Measurements from ENCODE around the gene PCGF3. TPM values are rescaled to one million over a fixed set of nuclear protein-coding genes. Genes with fewer than 3 reads are reported as not detected.

The PCGF3 gene
- total RNA-seq, 1 experiment from 2014 or later: 31.5 TPM

DNA sequence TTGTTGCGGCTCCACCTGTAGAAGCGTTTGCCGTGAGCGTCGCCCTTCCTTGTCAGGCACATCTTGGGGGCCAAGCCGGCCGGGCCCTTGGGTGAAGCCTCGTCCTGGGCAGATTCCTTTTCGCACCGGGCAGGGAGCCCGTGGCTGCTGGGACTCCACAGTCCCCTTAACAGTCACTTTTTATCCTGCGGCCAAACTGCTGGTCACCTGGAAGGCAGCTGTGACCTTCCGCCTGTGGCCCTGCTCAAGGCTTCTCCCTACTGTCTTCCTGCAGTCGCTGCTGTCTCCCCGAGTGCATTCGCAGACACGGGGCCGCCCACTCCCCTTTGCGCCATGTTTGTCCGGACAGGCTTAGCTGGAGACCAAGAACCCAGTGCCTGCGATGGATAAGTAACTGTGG, 55.0 kb downstream of the PCGF3 start:
- Histone ChIP-seq H3K27ac (ENCODE audit: low read length) (no peak overlapping the region), H3K36me3 (ENCODE audit: low read depth, low read length) (no peaks in the 10 kb centered on the region), H3K4me2 (ENCODE audit: low read length) (no peak overlapping the region), H2AFZ (ENCODE audit: low read length) (no peak overlapping the region), H3K27me3 (ENCODE audit: low read length) (no peaks in the 10 kb centered on the region), H3F3A (ENCODE audit: low read length, unreplicated experiment) (no peaks in the 10 kb centered on the region), H3K9me3 (ENCODE audit: low read length) (no peaks in the 10 kb centered on the region), H3K9ac (ENCODE audit: low read length) (no peak overlapping the region), H3K79me2 (ENCODE audit: low read length) (no peaks in the 10 kb centered on the region), H3K4me1 (ENCODE audit: insufficient read depth, low read length) (0 out of 2 replicates have a peak, but pooled peaks cover 2% of the 10 kb centered on the region), H3K9me2 (replicated peaks; ENCODE audit: low read length) (no peaks in the 10 kb centered on the region), H3K4me3 (ENCODE audit: low read length) (no peak overlapping the region), H4K20me1 (ENCODE audit: low read length) (no peaks in the 10 kb centered on the region)
- CTCF ChIA-PET: no interaction called here
- ATAC-seq (no peak), DNase-seq (no peak)
- BruUV-seq (replicated peaks): no TSS peak
- TF ChIP-seq EZH2phosphoT487 (IDR thresholded peaks at IDR 0.05; ENCODE audit: borderline replicate concordance, low read length) (no peak), EZH2 (IDR thresholded peaks at IDR 0.05; ENCODE audit: low read length, unreplicated experiment) (no peak)
- TF ChIP-seq, protein P1, sequence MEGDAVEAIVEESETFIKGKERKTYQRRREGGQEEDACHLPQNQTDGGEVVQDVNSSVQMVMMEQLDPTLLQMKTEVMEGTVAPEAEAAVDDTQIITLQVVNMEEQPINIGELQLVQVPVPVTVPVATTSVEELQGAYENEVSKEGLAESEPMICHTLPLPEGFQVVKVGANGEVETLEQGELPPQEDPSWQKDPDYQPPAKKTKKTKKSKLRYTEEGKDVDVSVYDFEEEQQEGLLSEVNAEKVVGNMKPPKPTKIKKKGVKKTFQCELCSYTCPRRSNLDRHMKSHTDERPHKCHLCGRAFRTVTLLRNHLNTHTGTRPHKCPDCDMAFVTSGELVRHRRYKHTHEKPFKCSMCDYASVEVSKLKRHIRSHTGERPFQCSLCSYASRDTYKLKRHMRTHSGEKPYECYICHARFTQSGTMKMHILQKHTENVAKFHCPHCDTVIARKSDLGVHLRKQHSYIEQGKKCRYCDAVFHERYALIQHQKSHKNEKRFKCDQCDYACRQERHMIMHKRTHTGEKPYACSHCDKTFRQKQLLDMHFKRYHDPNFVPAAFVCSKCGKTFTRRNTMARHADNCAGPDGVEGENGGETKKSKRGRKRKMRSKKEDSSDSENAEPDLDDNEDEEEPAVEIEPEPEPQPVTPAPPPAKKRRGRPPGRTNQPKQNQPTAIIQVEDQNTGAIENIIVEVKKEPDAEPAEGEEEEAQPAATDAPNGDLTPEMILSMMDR (conservative IDR thresholded peaks at IDR 0.05; ENCODE audit: low read depth, low read length): no peak
- intact Hi-C loops (cut with micrococcal nuclease): no loop called here
- POLR2A ChIA-PET (ENCODE audit: unreplicated experiment): no interaction called here

DNA sequence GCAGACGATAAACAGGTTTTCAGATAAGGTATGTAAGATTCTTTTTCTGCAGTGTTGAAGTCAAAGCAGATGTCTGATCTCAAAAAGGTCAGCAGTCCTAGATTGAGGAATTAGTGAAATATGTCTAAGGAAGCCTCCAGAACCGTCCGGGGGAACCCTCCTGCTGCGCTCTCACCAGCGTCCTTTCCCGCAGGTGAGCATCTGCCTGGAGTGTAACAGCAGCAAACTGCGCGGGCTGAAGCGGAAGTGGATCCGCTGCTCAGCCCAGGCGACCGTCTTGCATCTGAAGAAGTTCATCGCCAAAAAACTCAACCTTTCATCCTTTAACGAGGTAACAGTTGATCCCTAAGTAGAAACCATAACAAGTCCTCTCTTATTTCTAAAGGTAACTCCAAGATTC, 55.5 kb downstream of the PCGF3 start:
- Histone ChIP-seq H3K79me2 (ENCODE audit: low read length) (no peaks in the 10 kb centered on the region), H3K9me2 (replicated peaks; ENCODE audit: low read length) (no peaks in the 10 kb centered on the region), H4K20me1 (ENCODE audit: low read length) (no peaks in the 10 kb centered on the region), H3F3A (ENCODE audit: low read length, unreplicated experiment) (no peaks in the 10 kb centered on the region), H3K4me2 (ENCODE audit: low read length) (no peak overlapping the region), H3K27me3 (ENCODE audit: low read length) (no peaks in the 10 kb centered on the region), H3K4me1 (ENCODE audit: insufficient read depth, low read length) (0 out of 2 replicates have a peak, but pooled peaks cover 7% of the 10 kb centered on the region), H3K27ac (ENCODE audit: low read length) (no peak overlapping the region), H3K9me3 (ENCODE audit: low read length) (no peaks in the 10 kb centered on the region), H3K9ac (ENCODE audit: low read length) (no peak overlapping the region), H3K4me3 (ENCODE audit: low read length) (no peak overlapping the region), H2AFZ (ENCODE audit: low read length) (no peak overlapping the region), H3K36me3 (ENCODE audit: low read depth, low read length) (no peaks in the 10 kb centered on the region)
- CTCF ChIA-PET: no interaction called here
- DNase-seq (no peak), ATAC-seq (no peak)
- TF ChIP-seq EZH2phosphoT487 (IDR thresholded peaks at IDR 0.05; ENCODE audit: borderline replicate concordance, low read length): no peak
- TF ChIP-seq, protein P1 (conservative IDR thresholded peaks at IDR 0.05; ENCODE audit: low read depth, low read length): no peak
- TF ChIP-seq EZH2 (IDR thresholded peaks at IDR 0.05; ENCODE audit: low read length, unreplicated experiment): no peak
- BruUV-seq (replicated peaks): no TSS peak
- intact Hi-C loops (cut with micrococcal nuclease): no loop called here
- POLR2A ChIA-PET (ENCODE audit: unreplicated experiment): no interaction called here

DNA sequence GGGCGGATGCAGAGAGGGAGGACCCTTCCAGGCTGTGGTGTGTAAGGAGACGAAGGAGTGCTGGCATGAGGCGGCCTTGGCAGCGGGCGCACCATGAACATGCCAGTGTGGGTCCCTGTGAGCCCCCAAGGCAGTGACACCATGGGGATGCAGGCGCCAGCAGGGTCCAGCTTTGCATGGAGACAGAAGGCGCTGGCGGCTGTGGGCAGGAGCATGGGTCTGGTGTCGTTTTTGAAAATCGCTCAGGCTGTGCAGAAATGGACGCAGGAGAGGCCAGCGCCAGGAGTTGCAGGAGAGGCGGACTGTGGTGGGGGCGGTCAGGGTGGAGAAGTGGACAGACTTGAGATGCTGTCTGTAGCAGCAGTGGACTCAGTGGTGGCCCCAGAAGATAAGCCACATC, 56.1 kb downstream of the PCGF3 start:
- H3K4me1 ChIP-seq (ENCODE audit: insufficient read depth, low read length): 0 out of 2 replicates have a peak, but pooled peaks cover 7% of the 10 kb centered on the region
- no peaks in the 10 kb centered on the region for H3K79me2 ChIP-seq (ENCODE audit: low read length)
- ATAC-seq (no peak), DNase-seq (no peak)
- H3K36me3 ChIP-seq (ENCODE audit: low read depth, low read length): no peaks in the 10 kb centered on the region
- H4K20me1 ChIP-seq (ENCODE audit: low read length): 0 out of 2 replicates have a peak, but pooled peaks cover 2% of the 10 kb centered on the region
- H3K4me2 ChIP-seq (ENCODE audit: low read length): no peak overlapping the region
- BruUV-seq (replicated peaks): no TSS peak
- H3K27me3 ChIP-seq (ENCODE audit: low read length): no peaks in the 10 kb centered on the region
- intact Hi-C loops (cut with micrococcal nuclease): no loop called here
- no peaks in the 10 kb centered on the region for H3F3A ChIP-seq (ENCODE audit: low read length, unreplicated experiment)
- no peak overlapping the region for H3K4me3 ChIP-seq (ENCODE audit: low read length)
- CTCF ChIA-PET: no interaction called here
- no peak overlapping the region for H3K9ac ChIP-seq (ENCODE audit: low read length)
- TF ChIP-seq EZH2phosphoT487 (IDR thresholded peaks at IDR 0.05; ENCODE audit: borderline replicate concordance, low read length) (no peak), EZH2 (IDR thresholded peaks at IDR 0.05; ENCODE audit: low read length, unreplicated experiment) (no peak)
- TF ChIP-seq, protein P1 (conservative IDR thresholded peaks at IDR 0.05; ENCODE audit: low read depth, low read length): no peak
- no peak overlapping the region for H2AFZ ChIP-seq (ENCODE audit: low read length)
- POLR2A ChIA-PET (ENCODE audit: unreplicated experiment): no interaction called here
- no peaks in the 10 kb centered on the region for H3K9me3 ChIP-seq (ENCODE audit: low read length)
- no peak overlapping the region for H3K27ac ChIP-seq (ENCODE audit: low read length)
- no peaks in the 10 kb centered on the region for H3K9me2 ChIP-seq (replicated peaks; ENCODE audit: low read length)
